Memory B cell (primary cell): ENCODE data around the gene TAS2R39.

Experiments
- ATAC-seq: fragments of 150-1000 bp; cut with Tn5 transposase; 2 replicates; pipeline ENCODE4 v1.10.0; 2021; ENCODE audit warnings: low read depth, mild to moderate bottlenecking, moderate library complexity
- DNase-seq, 2 donors: peaks; one replicate each; pipeline ENCODE4 v3.0.0; 2022; ENCODE audit warnings: low spot score in 2 of 2
- H3K27ac Mint-ChIP-seq: one replicate; pipeline ENCODE4 v1.8.0; 2022; ENCODE audit warnings: mild to moderate bottlenecking, moderate library complexity, mixed read lengths
- H3K27me3 Mint-ChIP-seq: one replicate; pipeline ENCODE4 v1.8.0; 2022; ENCODE audit warnings: mixed read lengths
- H3K36me3 Mint-ChIP-seq: one replicate; pipeline ENCODE4 v1.8.0; 2022; ENCODE audit warnings: mild to moderate bottlenecking, mixed read lengths
- H3K4me1 Mint-ChIP-seq: one replicate; pipeline ENCODE4 v1.8.0; 2022; ENCODE audit warnings: mixed read lengths
- H3K4me3 Mint-ChIP-seq: one replicate; pipeline ENCODE4 v1.8.0; 2022; ENCODE audit warnings: mild to moderate bottlenecking, moderate library complexity, mixed read lengths
- H3K9me3 Mint-ChIP-seq: one replicate; pipeline ENCODE4 v1.8.0; 2022; ENCODE audit warnings: mixed read lengths

The TAS2R39 gene

DNA sequence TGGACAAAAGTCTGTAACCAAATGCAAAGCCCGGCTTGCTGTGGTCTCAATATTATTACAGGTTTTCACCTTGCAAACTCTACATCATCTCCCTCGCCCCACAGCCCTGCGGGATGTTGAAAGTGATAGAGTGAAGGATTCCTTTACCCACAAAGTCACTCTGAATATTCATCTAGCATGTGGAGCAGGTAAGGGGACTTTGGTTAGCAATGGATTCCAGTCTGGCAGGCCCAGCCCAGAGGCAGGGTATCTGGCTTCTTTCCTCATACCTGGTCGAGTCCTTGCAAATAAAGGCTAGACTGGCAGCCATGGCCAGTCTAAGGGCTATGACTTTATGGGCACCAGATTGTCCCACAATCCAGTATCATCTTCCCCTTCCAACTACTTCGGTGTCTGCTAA lies 41.8 kb downstream of the TAS2R39 start:
- no peak overlapping the region for H3K4me3 Mint-ChIP-seq
- no peak overlapping the region for H3K27ac Mint-ChIP-seq
- DNase-seq (no peak), ATAC-seq (no peak)
- H3K4me1 Mint-ChIP-seq: peaks cover 2% of the 10 kb centered on the region
- no peaks in the 10 kb centered on the region for H3K9me3 Mint-ChIP-seq
- no peaks in the 10 kb centered on the region for H3K36me3 Mint-ChIP-seq
- peaks cover 12% of the 10 kb centered on the region for H3K27me3 Mint-ChIP-seq

DNA sequence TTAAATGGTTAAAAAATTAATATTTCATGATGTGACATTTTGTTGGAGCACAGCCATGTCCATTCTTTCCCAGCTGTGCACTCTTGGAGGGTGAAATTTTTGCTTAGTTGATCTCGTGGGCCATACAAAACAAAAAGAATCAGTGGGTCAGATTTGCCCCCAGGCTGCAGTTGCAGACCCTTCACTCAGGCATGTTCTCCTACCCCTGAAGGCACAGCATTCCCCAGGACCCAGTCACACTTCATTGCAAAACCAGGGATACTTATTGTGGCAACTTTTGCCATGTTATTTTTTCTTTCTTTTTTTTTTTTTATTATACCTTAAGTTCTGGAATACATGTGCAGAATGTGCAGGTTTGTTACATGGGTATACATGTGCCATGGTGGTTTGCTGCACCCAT lies 44.6 kb downstream of the TAS2R39 start:
- Mint-ChIP-seq H3K27me3 (peaks cover 8% of the 10 kb centered on the region), H3K36me3 (no peaks in the 10 kb centered on the region), H3K4me1 (peaks cover under 1% of the 10 kb centered on the region), H3K4me3 (no peak overlapping the region), H3K9me3 (no peaks in the 10 kb centered on the region), H3K27ac (no peak overlapping the region)
- no peak for DNase-seq
- no peak for ATAC-seq

DNA sequence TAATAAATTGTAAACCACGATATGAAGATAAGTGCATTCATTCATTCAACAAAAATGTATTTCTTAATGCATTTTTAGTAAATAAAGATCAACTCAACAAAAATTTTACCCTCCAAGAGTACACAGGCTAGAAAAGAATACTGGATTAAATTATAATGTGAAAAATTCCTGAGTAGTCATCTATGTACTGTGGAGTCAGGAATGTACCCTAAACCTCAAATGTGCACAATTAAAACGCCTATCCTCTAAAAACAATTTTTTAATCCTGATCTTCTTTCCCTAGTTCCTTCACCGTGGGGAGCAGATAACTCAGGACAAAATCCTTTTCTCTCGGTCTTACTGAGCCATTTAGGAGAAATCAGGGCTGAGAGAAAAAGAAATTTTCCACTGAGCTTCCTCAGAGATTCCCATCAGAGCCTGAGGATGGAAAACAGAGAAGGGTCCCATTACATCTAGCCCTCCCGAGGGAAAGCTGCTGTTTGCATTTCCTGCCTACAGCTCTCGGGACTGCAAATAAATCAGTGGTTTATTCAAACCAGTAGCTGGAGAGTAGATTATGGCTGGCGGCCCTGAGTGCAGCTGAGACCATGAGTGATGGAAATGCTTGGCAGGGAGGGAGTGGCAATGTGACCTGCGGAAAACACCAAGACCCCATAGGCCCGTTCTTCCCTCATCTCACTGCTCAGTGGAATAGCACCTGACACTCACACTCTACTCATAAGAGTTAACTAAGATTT lies 46.0 kb downstream of the TAS2R39 start:
- H3K27ac Mint-ChIP-seq: no peak overlapping the region
- peaks cover 3% of the 10 kb centered on the region for H3K27me3 Mint-ChIP-seq
- no peak overlapping the region for H3K4me3 Mint-ChIP-seq
- no peak for ATAC-seq
- H3K4me1 Mint-ChIP-seq: no peaks in the 10 kb centered on the region
- H3K36me3 Mint-ChIP-seq: no peaks in the 10 kb centered on the region
- no peaks in the 10 kb centered on the region for H3K9me3 Mint-ChIP-seq
- no peak for DNase-seq

DNA sequence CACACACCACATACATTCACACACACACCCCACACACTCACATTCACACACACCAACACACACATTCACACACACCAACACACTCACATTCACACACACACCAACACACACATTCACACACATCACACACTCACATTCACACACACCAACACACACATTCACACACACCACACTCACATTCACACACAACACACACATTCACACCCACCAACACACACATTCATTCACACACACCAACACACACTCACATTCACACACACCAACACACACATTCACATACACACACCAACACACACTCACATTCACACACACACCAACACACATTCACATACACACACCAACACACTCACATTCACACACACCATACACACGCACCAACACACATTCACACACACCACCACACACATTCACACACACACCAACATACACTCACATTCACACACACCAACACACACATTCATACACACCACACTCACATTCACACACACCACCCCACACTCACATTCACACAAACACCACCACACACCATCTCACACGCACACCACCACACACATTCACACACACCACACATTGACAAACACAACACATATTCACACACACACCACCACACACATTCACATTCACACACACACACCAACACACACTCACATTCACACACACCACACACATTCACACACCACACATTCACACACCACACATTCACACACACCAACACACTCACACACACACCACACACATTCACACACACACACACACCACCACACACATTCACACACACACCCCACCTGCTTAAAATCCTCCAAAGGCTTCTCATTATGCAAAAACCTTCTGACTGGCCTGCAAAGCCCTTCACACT lies 47.6 kb downstream of the TAS2R39 start:
- Mint-ChIP-seq H3K27ac (no peak overlapping the region), H3K9me3 (peaks cover 4% of the 10 kb centered on the region), H3K4me3 (no peak overlapping the region), H3K4me1 (no peaks in the 10 kb centered on the region), H3K36me3 (peaks cover 3% of the 10 kb centered on the region), H3K27me3 (peaks cover 7% of the 10 kb centered on the region)
- DNase-seq: no peak
- ATAC-seq: no peak
